Renal cortex interstitium (tissue), 11 donors: ENCODE data around the gene NUPR1. TPM values are rescaled to one million over a fixed set of nuclear protein-coding genes. Genes with fewer than 3 reads are reported as not detected.
"Not testable (repeated sequence)": the region's sequence is repeated elsewhere in the genome, so short reads cannot be mapped to it uniquely, and the experiment has no call there.

ENCODE experiments used
- DNase-seq, 11 donors: peaks; one replicate each; pipeline ENCODE4 v3.0.0-alpha.2; 2013; ENCODE audit warnings: low read depth in 9 of 11, low spot score in 4 of 11; ENCODE audit errors: extremely low read depth in 1 of 11
- polyA plus RNA-seq, 3 donors: library from polyadenylated mRNA; unstranded; fragments of 120-200 nt; gene quantifications; one replicate each; pipeline ENCODE4 v1.2.1, GENCODE V29; 2013; ENCODE audit not compliant: insufficient read length in 3 of 3

The NUPR1 gene
- polyA plus RNA-seq, 3 donors = 7.7 to 11.7 (median 10.5) TPM

DNA sequence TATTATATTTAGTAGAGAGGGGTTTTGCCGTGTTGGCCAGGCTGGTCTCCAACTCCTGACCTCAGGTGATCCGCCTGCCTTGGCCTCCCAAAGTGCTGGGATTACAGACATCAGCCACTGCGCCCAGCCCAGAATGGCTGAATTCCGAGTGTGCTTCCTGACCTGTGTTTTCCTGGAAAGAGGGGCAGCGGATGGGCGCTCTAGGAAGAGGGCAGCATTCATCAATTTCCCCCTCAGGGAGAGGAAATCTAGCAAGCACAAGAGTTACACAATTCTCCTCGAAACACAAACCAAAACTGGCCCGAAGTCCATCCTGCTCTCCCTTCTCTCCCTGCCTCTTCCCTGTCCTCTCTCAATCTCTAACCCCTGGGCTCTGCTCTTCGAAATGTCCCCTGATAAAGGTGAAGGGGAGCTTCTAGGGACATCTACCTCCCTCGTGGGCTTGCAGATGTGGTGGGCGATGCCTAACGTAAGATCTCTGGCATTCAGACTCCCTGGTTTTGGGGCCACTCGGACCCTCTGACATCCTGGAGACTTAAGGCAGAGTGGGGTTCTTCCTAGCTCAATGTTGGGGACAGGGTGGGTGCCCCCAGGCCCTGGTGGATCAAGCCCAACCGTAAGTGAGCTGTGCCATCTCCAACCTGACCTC is 33.2 kb downstream of the NUPR1 start:
- no peak for DNase-seq

GRCh38 chr16:28504707-28505404 is 33.9 kb downstream of the NUPR1 start:
- no peak for DNase-seq

- DNase-seq = no peak
Measured at GRCh38 chr16:28503470-28504259, 35.1 kb downstream of the NUPR1 start.

- DNase-seq = no peak
Measured at GRCh38 chr16:28502290-28502689, 36.5 kb downstream of the NUPR1 start.

DNA sequence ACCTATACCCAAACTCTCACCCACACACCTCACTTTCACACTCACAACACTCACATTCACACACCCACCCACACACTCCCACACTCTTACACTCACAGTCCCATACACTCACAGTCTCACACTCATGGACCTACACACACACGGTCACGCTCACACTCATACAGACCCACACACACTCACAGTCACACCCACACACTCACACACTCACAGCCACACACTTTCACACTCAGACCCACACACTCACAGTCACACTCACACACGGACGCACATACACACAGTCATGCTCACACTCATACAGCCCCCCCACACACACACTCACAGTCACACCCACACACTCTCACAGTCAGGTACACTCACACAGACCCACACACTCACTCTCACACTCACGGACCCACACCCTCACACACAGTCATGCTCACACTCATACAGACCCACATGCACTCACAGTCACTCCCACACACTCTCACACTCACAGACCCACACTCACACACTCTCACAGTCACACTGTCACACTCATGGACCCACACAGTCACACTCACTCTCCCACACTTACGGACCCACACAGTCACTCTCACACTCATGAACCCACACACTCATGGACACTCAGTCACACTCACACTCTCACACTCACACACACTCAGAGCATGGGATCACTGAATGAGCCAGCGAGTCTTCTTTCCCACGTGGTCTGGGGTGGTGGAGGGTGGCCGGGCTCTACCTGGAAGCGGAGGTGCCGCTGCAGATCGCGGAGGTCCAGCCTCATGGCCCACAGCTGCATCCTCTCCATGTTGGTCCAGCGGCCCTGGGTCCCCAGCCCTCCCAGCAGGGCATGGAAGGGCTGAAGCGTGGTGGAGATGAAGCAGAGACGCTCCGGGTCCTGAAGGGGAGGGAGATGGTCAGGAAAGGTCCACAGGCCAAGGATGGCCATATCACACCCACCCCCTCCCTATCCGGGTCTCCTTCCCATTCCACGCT is 37.2 kb downstream of the NUPR1 start:
- DNase-seq = no peak

DNA sequence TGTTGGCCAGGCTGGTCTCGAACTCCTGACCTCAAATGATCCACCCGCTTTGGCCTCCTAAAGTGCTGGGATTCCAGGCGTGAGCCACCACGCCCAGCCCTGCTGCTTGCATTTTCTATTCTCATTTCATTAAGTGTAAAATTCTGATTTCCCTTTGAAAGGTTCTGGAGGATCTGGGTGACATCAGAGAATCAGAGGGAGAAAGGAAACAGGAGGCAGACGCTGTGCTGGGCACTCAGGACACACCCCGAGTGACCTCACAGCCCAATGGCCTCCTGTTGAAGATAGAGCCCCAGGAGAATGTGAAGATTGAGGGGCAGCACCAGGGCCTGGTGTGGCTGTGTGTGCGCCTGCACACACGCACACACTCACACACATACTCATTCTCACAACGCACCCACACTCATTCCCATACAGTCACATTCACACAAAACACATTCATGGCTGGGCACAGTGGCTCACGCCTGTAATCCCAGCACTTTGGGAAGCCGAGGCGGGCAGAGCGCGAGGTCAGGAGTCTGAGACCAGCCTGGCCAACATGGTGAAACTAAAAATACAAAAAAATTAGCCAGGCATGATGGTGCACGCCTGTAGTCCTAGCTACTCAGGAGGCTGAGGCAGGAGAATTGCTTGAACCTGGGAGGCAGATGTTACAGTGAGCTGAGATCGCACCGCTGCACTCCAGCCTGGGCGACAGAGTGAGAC is 38.1 kb downstream of the NUPR1 start:
- DNase-seq = not testable (repeated sequence)

- no peak for DNase-seq
Measured at GRCh38 chr16:28499854-28500253, 38.9 kb downstream of the NUPR1 start.

GRCh38 chr16:28498666-28499381 is 40.0 kb downstream of the NUPR1 start:
- DNase-seq = no peak

- no peak for DNase-seq
Measured at GRCh38 chr16:28497861-28498599, 40.7 kb downstream of the NUPR1 start.

DNA sequence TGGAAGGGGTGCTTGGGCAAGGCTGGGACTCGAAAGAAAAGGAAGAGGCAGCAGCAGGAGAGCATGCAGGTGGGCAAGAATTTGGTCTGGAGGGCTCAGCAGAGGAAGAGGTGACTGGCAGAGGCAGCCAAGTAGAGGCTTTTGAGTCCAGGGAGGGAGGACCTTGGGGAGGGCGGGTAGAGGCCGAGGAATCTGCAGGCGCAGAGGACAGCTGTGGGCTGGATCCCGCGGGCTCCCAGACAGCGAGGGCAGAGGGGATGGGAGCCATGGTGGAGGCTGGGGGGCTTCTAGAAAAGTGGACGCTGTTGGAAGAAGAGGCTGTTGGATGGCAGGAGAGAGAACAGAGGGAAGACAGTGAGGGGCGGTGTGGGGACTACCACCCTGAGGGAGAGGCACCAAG is 41.4 kb downstream of the NUPR1 start:
- DNase-seq = no peak

DNA sequence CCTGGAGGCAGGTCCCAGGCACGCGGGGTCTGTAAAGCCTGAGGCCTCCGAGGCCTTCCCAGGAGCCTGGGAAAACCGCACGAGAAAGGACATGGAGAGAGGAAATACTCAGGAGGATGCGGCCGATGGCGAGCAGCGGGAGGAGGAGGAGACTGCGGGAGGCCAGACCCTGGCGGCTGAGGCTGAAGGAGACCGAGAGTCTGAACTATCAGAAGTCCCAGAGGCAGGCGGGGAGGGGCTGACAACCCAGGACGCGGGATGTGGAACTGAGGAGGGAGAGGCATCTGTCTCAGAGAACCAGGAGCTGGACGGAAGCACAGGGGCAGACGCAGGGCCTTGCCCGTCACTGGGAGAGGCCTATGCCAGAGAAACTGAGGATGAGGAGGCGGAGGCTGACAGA is 41.9 kb downstream of the NUPR1 start:
- DNase-seq = no peak

GRCh38 chr16:28495795-28496749 is 42.7 kb downstream of the NUPR1 start:
- DNase-seq = no peak

GRCh38 chr16:28495098-28495793 is 43.5 kb downstream of the NUPR1 start:
- no peak for DNase-seq

DNA sequence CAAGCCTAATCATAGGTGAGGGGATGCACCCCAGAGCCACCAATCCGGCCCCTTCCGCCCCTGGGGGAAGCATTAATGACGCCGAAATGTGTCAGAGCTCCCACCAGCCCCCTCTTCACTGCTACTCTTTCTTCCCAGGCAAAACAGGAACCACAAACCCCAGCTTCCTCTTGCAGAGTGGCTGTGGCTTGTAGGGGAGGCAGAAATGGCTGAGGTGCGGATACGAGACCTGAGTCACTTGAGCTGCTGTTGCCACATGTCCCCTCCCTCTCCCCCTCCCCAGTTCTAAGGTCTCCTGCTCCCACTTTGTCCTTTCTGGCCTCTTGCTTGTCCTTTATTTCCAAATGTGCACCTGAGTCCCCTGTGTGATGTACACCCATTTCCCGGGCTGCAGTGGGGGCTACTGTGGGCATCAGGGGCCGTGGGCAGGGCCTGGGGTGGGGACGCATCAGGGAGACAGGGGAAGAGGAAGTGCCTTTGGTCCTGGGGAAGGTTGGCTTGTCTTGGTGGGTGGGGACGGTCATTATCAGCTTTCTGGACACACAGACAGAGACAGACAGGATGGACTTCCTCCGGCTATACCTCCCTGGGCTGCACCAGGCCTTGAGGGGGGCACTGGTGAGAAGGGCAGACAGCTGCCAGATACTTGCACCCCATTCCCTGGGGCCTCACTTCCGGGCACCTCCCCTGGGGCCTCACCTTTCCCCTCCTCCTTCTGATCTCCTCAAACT is 44.5 kb downstream of the NUPR1 start, which contains the start of gene APOBR:
APOBR (plus strand) TSS at position 523 of the 731 bp plus-strand sequence; CDS start at position 562, 39 bp downstream.
- DNase-seq = no peak

DNA sequence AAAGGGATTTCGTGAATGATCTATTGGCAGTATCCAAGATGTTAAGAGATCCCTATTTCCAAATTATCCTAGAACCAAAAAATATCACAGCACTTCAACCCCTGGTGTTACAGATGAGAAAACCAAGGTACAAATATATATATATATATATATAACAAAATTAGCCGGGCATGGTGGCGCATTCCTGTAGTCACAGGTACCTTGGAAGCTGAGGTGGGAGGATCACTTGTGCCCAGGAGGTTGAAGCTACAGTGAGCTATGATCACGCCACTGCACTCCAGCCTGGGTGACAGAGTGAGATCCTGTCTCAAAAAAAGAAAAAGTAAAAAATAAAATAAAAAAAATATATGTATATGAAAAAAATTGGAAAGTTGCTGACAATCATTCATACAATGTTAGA is 46.3 kb downstream of the NUPR1 start:
- DNase-seq = no peak
